Testis (tissue), 3 donors: Measurements from ENCODE around the gene RYR1. TPM values are rescaled to one million over a fixed set of nuclear protein-coding genes. Genes with fewer than 3 reads are reported as not detected.

Experiments
- DNase-seq: peaks from one replicate; pipeline ENCODE4 v3.0.0-alpha.2; 2019
- H3K27ac ChIP-seq, 2 donors: fragments of 200-600 bp; sonication (generic); one replicate each; pipeline ENCODE4 v1.5.1; 2019
- H3K27me3 ChIP-seq: fragments of 200-600 bp; sonication (generic); one replicate; pipeline ENCODE4 v1.5.1; 2019
- H3K36me3 ChIP-seq: fragments of 200-600 bp; sonication (generic); one replicate; pipeline ENCODE4 v1.5.1; 2017; ENCODE audit warnings: low read depth; ENCODE audit errors: missing control alignments
- H3K4me1 ChIP-seq: fragments of 200-600 bp; sonication (generic); one replicate; pipeline ENCODE4 v1.5.1; 2019
- H3K4me3 ChIP-seq, 2 donors: fragments of 200-600 bp; sonication (generic); one replicate each; pipeline ENCODE4 v1.5.1; 2017 to 2019
- H3K9me3 ChIP-seq: fragments of 200-600 bp; sonication (generic); one replicate; pipeline ENCODE4 v1.5.1; 2017
- POLR2A ChIP-seq: fragments of 450-650 bp; IDR thresholded peaks from one replicate; pipeline ENCODE4 v1.6.1; 2017; ENCODE audit warnings: antibody characterized with exemption, mild to moderate bottlenecking, moderate library complexity
- WGBS, 2 donors: methylation state at CpG; one replicate each; pipeline ENCODE4 v1.1.5; 2018; 5-methylcytosine and 5-hydroxymethylcytosine counted together
- intact Hi-C: fragments of 100-400 bp; cut with DNase I; formaldehyde crosslinking; loops from one replicate; pipeline ENCODE4 v1.15.1; 2023; ENCODE audit warnings: low total_unique reads
- polyA plus RNA-seq: library from polyadenylated mRNA; stranded (reverse); fragments of 350-450 nt; fragmentation: Illumina TruSeq; extraction: RNeasy Lipid Tissue Mini Kit (QIAGEN cat#74804); gene quantifications from one replicate; pipeline ENCODE4 v1.2.3, GENCODE V29; 2014; ENCODE audit warnings: low read depth, low replicate concordance; ENCODE audit not compliant: insufficient read depth
- total RNA-seq, 2 donors: library from RNA; depleted of rRNA; stranded (reverse); fragments of >200 nt; gene quantifications; one replicate each; pipeline ENCODE4 v1.2.3, GENCODE V29; 2016
- TF ChIP-seq, protein P1 (sequence below), 3 experiments: fragments of 450-650 bp in 2 of 3; fragments of 200-600 bp in 1 of 3; sonication (generic) in 1 of 3; IDR thresholded peaks; one replicate each; pipeline ENCODE4 v1.5.1; 2016 to 2019; ENCODE audit warnings: antibody characterized with exemption in 3 of 3, mild to moderate bottlenecking in 2 of 3, moderate library complexity in 1 of 3

The RYR1 gene
- total and polyA plus RNA-seq, 3 donors from 2014 or later = 11.8 to 26.1 (median 15.6) TPM

DNA sequence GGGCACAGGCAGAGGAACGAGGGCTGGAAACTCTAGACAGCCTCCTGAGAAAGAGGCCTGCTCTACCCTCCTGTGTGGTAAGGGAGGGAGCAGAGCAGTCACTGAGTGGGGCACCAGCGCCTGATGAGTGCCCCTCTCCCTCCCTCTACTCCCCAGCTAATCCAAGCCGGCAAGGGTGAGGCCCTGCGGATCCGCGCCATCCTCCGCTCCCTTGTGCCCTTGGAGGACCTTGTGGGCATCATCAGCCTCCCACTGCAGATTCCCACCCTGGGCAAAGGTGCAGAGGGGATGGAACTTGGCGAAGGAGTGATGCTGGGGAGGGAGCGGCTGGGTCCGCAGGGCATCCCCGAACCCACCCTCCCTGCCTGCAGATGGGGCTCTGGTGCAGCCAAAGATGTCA is 67.0 kb downstream of the RYR1 start:
- Histone ChIP-seq H3K36me3 (no peaks in the 10 kb centered on the region), H3K27me3 (no peaks in the 10 kb centered on the region), H3K4me1 (peaks cover 16% of the 10 kb centered on the region), H3K9me3 (no peaks in the 10 kb centered on the region), H3K4me3 (no peak overlapping the region), H3K27ac (no peak overlapping the region)
- no peak for DNase-seq
- intact Hi-C loops = no loop called here
- WGBS, 2 donors = 80 to 100% methylated on average over 1 to 11 of the region's 11 CpGs
- no peak for TF ChIP-seq POLR2A
- TF ChIP-seq, protein P1, sequence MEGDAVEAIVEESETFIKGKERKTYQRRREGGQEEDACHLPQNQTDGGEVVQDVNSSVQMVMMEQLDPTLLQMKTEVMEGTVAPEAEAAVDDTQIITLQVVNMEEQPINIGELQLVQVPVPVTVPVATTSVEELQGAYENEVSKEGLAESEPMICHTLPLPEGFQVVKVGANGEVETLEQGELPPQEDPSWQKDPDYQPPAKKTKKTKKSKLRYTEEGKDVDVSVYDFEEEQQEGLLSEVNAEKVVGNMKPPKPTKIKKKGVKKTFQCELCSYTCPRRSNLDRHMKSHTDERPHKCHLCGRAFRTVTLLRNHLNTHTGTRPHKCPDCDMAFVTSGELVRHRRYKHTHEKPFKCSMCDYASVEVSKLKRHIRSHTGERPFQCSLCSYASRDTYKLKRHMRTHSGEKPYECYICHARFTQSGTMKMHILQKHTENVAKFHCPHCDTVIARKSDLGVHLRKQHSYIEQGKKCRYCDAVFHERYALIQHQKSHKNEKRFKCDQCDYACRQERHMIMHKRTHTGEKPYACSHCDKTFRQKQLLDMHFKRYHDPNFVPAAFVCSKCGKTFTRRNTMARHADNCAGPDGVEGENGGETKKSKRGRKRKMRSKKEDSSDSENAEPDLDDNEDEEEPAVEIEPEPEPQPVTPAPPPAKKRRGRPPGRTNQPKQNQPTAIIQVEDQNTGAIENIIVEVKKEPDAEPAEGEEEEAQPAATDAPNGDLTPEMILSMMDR (IDR thresholded peaks at IDR 0.05) = no peak

DNA sequence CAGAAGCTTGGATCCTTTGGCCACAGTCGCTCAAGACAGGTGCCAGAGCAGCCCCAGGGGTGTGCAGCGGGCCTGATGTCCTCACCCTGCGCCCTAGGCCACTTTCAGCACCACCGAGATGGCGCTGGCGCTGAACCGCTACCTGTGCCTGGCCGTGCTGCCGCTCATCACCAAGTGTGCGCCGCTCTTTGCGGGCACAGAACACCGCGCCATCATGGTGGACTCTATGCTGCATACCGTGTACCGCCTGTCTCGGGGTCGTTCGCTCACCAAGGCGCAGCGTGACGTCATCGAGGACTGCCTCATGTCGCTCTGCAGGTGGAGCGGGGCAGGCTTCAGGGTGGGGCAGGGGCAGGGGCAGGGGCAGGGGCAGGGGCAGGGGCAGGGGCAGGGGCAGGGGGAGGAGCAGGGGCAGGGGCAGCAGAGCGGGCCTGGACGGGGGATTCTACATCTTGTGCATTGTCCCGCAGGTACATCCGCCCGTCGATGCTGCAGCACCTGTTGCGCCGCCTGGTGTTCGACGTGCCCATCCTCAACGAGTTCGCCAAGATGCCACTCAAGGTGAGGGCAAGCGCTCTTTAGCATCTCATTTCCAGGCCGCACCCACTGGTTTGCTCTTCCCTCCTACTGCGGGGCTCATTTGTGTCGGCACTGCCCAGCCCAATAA is 69.1 kb downstream of the RYR1 start:
- Histone ChIP-seq H3K27me3 (no peaks in the 10 kb centered on the region), H3K4me3 (no peak overlapping the region), H3K36me3 (no peaks in the 10 kb centered on the region), H3K27ac (no peak overlapping the region), H3K9me3 (no peaks in the 10 kb centered on the region), H3K4me1 (peaks cover 14% of the 10 kb centered on the region)
- TF ChIP-seq, protein P1 (IDR thresholded peaks at IDR 0.05) = no peak
- no peak for TF ChIP-seq POLR2A
- intact Hi-C loops = no loop called here
- DNase-seq = peak; percentile 69
- WGBS, 2 donors = 77 to 82% methylated on average over 35 to 41 of the region's 41 CpGs

DNA sequence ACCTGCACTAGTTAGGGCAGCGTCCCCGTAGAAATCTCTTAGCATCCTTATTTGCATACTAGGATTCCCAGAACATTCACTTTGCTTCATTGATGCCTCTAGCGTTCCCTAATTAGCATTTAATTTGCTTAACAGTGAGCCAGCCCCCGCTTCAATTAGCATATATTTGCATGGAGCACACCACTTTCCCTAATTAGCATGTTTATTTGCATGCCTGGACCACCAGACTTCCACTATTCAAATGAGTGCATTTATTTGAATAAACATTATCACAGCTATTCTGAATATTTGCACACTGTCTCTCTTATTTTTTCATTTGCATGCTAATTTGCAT is 69.6 kb downstream of the RYR1 start:
- intact Hi-C loops = no loop called here
- WGBS, 2 donors = 63 to 71% methylated on average over 4 of the region's 4 CpGs
- no peaks in the 10 kb centered on the region for H3K36me3 ChIP-seq
- no peak for DNase-seq
- H3K27me3 ChIP-seq = no peaks in the 10 kb centered on the region
- TF ChIP-seq, protein P1 (IDR thresholded peaks at IDR 0.05) = no peak
- TF ChIP-seq POLR2A = no peak
- H3K27ac ChIP-seq = no peak overlapping the region
- peaks cover 11% of the 10 kb centered on the region for H3K4me1 ChIP-seq
- no peaks in the 10 kb centered on the region for H3K9me3 ChIP-seq
- H3K4me3 ChIP-seq = no peak overlapping the region

DNA sequence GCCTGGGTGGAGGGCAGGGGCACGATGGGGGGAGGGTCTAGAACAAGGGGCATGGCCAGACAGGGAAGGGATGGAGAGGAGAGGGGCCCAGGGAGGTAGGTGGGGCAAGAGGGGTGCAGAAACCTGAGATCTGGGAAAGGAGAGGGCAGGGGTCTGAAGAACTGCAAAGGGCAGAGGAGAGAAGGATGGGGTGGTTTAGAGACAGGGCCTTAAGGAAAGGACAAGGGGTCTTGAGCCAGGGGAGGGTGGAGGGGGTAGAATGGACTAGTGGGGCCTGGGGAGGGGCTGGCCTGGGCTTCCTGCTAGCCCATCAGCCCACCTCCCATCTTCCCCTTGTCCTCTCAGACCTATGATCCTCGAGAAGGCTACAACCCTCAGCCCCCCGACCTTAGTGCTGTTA is 72.5 kb downstream of the RYR1 start:
- Histone ChIP-seq H3K4me1 (no peaks in the 10 kb centered on the region), H3K4me3 (no peak overlapping the region), H3K27ac (no peak overlapping the region), H3K9me3 (no peaks in the 10 kb centered on the region), H3K27me3 (no peaks in the 10 kb centered on the region), H3K36me3 (no peaks in the 10 kb centered on the region)
- 53 to 58% methylated on average over 3 of the region's 3 CpGs for WGBS, 2 donors
- intact Hi-C loops = no loop called here
- TF ChIP-seq, protein P1 (IDR thresholded peaks at IDR 0.05) = no peak
- TF ChIP-seq POLR2A = no peak
- no peak for DNase-seq

DNA sequence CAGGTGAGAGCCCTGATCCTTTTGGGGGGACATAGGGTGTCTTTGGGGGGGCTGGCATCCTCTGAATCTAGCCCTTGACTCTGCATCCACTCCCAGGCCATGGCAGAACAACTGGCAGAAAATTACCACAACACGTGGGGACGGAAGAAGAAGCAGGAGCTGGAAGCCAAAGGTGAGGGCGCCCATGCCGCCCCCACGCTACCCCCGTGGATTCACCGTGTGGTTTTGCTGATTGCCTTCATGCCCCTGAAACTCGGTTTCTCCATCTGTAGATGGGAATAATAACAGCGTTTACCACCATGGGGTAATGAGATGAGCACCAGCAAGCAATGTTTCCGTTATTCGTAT is 72.9 kb downstream of the RYR1 start:
- intact Hi-C loops = no loop called here
- Histone ChIP-seq H3K4me3 (peak overlapping the region in 1 of 2 donors; percentile 29), H3K4me1 (no peaks in the 10 kb centered on the region), H3K9me3 (no peaks in the 10 kb centered on the region), H3K27me3 (no peaks in the 10 kb centered on the region), H3K36me3 (no peaks in the 10 kb centered on the region), H3K27ac (no peak overlapping the region)
- TF ChIP-seq, protein P1 (IDR thresholded peaks at IDR 0.05) = no peak
- WGBS, 2 donors = 58 to 68% methylated on average over 7 to 11 of the region's 11 CpGs
- no peak for DNase-seq
